Measurements from ENCODE around the gene KIRREL2.

DNA sequence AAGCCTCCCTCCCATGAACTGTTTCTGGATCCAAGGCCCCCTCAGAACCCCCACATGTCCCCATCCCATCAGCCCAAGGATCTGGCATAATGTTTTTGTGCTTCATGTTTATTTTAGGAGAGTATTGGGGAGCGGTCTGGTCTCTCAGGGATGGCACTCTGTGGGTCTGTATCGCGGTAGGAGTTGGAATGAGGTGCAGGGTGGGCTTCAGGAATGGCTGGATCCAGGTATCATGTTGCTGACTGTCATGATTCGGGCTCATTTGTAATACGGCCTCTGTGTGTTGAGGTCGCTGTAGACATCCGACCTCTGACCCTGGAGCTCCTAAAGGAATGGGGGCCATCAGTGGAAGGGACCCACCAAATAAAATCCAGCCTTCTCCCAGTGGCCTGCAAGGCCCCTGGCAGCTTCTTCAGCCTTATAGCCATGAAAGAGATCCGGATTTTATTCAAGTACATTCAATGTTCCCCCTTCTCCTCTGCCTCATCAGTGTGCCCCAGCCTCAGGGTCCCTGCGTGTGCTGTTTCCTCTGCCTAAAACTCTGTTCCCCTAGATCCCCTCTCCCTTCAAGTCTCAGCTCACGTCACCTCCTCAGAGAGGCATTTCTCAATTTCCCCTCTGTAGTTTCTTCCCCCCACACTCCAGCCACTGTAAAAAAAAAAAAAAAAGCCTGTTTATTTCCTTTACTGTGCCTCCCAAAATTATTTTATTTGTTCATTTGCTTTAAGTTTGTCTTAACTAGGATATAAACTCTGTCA, 47.8 kb downstream of the KIRREL2 start:
- TF ChIP-seq POLR2A (IDR thresholded peaks at IDR 0.05) (no peak), EP300 (IDR thresholded peaks at IDR 0.05; ENCODE audit: low read depth) (no peak), POLR2AphosphoS5 (IDR thresholded peaks at IDR 0.05) (no peak)
- TF ChIP-seq, protein P1, sequence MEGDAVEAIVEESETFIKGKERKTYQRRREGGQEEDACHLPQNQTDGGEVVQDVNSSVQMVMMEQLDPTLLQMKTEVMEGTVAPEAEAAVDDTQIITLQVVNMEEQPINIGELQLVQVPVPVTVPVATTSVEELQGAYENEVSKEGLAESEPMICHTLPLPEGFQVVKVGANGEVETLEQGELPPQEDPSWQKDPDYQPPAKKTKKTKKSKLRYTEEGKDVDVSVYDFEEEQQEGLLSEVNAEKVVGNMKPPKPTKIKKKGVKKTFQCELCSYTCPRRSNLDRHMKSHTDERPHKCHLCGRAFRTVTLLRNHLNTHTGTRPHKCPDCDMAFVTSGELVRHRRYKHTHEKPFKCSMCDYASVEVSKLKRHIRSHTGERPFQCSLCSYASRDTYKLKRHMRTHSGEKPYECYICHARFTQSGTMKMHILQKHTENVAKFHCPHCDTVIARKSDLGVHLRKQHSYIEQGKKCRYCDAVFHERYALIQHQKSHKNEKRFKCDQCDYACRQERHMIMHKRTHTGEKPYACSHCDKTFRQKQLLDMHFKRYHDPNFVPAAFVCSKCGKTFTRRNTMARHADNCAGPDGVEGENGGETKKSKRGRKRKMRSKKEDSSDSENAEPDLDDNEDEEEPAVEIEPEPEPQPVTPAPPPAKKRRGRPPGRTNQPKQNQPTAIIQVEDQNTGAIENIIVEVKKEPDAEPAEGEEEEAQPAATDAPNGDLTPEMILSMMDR (IDR thresholded peaks at IDR 0.05) = no peak

Measured in transverse colon (tissue), 4 donors.